Left lung (tissue), 10 donors: ENCODE measurements around the gene ADGRG6. TPM values are rescaled to one million over a fixed set of nuclear protein-coding genes. Genes with fewer than 3 reads are reported as not detected.

Experiments
- ATAC-seq: fragments of 200-7000 bp; cut with Tn5 transposase; one replicate; pipeline ENCODE4 v1.9.1; 2020; ENCODE audit warnings: moderate library complexity
- DNase-seq, 4 donors: peaks; one replicate each; pipeline ENCODE4 v3.0.0-alpha.2; 2013 to 2020
- H3K27ac ChIP-seq, 2 donors: fragments of 200-600 bp; sonication (generic) in 1 of 2; one replicate each; pipeline versions ENCODE4 v1.5.0 to v1.8.0; 2020 to 2021
- H3K27me3 ChIP-seq, 2 donors: fragments of 200-600 bp; sonication (generic) in 1 of 2; one replicate each; pipeline versions ENCODE4 v1.5.0 to v1.8.0; 2020 to 2021
- H3K36me3 ChIP-seq, 2 donors: fragments of 200-600 bp; sonication (generic) in 1 of 2; one replicate each; pipeline versions ENCODE4 v1.5.0 to v1.8.0; 2020 to 2021
- H3K4me1 ChIP-seq, 2 donors: fragments of 200-600 bp; one replicate each; pipeline ENCODE4 v1.8.0; 2021
- H3K4me3 ChIP-seq, 2 donors: fragments of 200-600 bp; sonication (generic) in 1 of 2; one replicate each; pipeline versions ENCODE4 v1.5.0 to v1.8.0; 2020 to 2021; ENCODE audit warnings: mild to moderate bottlenecking in 1 of 2
- H3K9me3 ChIP-seq, 2 donors: fragments of 200-600 bp; sonication (generic) in 1 of 2; one replicate each; pipeline versions ENCODE4 v1.5.0 to v1.8.0; 2020 to 2021
- intact Hi-C, 2 donors: fragments of 100-400 bp; cut with DNase I; formaldehyde crosslinking; loops; one replicate each; pipeline versions ENCODE4 v1.11.2 to v1.14.2; 2022
- polyA plus RNA-seq, 6 donors: library from polyadenylated mRNA; unstranded; fragments of 120-200 nt; gene quantifications; one replicate each; pipeline ENCODE4 v1.2.1, GENCODE V29; 2013; ENCODE audit not compliant: insufficient read length in 6 of 6
- total RNA-seq, 2 donors: library from RNA; stranded (reverse); fragmentation: NEBNext Ultra II Directional; extraction: Animal tissue kit (Norgen Biotek cat#: 25700); gene quantifications; one replicate each; pipeline ENCODE4 v1.2.1, GENCODE V29; 2021
- TF ChIP-seq, protein P1 (sequence below), 2 donors: fragments of 200-600 bp; sonication (generic) in 1 of 2; IDR thresholded peaks; one replicate each; pipeline versions ENCODE4 v1.5.0 to v1.8.0; 2021; ENCODE audit warnings: antibody characterized with exemption in 2 of 2
- donor health status: DM: no; HTN: yes; CAD: no.
- donor health status: DM: no; HTN: no; CAD: no.

Gene ADGRG6
- total and polyA plus RNA-seq, 8 donors: 34.2 to 160 (median 137) TPM

DNA sequence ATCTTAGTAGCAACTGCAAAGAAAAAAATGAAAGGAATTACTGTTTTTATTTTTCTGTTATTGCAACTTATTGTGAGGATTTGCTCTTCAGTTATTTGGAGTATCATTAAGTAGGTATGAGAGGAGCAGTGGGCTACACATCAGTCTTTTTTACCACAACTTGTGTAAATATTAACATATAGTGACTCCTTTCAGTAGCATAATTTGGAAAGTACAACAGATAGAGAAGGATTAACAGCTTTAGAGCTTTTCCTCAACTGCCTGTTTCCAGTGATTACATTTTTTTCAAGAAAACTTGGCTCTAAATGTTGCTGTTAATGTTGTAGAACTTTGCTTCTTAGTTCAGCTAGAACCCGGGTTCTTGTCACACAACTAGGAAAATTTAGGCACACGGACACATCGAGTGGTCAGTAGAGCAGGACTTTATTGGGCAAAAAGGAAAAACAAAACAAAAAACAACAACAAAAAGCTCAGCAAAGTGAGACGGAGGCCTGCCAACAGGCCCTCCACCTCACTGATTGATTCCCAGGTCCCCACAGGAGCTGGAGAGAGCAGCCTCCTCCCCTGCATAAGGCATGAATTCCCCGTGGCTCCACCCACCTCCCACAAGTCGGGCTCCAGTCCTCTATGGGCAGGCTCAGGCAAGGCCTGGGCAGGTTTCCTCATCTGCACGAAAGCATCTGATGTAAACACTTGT lies 75.1 kb downstream of the ADGRG6 start:
- no peaks in the 10 kb centered on the region for H3K36me3 ChIP-seq
- H3K9me3 ChIP-seq: no peaks in the 10 kb centered on the region
- peak; percentile 21 for ATAC-seq
- no peak overlapping the region for H3K4me3 ChIP-seq
- TF ChIP-seq, protein P1, sequence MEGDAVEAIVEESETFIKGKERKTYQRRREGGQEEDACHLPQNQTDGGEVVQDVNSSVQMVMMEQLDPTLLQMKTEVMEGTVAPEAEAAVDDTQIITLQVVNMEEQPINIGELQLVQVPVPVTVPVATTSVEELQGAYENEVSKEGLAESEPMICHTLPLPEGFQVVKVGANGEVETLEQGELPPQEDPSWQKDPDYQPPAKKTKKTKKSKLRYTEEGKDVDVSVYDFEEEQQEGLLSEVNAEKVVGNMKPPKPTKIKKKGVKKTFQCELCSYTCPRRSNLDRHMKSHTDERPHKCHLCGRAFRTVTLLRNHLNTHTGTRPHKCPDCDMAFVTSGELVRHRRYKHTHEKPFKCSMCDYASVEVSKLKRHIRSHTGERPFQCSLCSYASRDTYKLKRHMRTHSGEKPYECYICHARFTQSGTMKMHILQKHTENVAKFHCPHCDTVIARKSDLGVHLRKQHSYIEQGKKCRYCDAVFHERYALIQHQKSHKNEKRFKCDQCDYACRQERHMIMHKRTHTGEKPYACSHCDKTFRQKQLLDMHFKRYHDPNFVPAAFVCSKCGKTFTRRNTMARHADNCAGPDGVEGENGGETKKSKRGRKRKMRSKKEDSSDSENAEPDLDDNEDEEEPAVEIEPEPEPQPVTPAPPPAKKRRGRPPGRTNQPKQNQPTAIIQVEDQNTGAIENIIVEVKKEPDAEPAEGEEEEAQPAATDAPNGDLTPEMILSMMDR (IDR thresholded peaks at IDR 0.05): no peak
- peak in 1 of 4 donors; percentile 19 for DNase-seq
- no peaks in the 10 kb centered on the region for H3K27me3 ChIP-seq
- peaks cover 12 to 29% of the 10 kb centered on the region in 2 donors for H3K4me1 ChIP-seq
- intact Hi-C loops: no loop called here
- peak overlapping the region in 1 of 2 donors; percentile 14 for H3K27ac ChIP-seq

DNA sequence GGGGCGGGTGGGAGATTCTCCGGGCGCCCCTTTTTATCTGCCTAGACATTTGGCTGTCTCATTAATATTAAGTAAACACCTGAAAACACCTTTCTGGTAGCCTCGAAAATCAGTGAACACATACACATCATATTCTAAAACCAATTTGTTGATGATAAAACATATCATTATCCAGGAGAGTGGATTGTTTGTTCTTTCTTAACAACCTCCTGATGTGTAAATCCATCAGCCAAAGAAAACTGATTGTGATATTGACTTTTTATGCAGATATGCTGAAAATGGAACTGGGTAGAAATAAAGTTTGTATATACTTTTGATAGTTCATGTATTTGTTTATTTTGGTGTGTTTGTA lies 75.7 kb downstream of the ADGRG6 start:
- TF ChIP-seq, protein P1 (IDR thresholded peaks at IDR 0.05): no peak
- Histone ChIP-seq H3K4me1 (peaks cover 12 to 29% of the 10 kb centered on the region in 2 donors), H3K36me3 (no peaks in the 10 kb centered on the region), H3K9me3 (no peaks in the 10 kb centered on the region), H3K27me3 (no peaks in the 10 kb centered on the region), H3K27ac (peak overlapping the region in 1 of 2 donors; percentile 14), H3K4me3 (no peak overlapping the region)
- no peak for ATAC-seq
- no peak for DNase-seq
- intact Hi-C loops: no loop called here

DNA sequence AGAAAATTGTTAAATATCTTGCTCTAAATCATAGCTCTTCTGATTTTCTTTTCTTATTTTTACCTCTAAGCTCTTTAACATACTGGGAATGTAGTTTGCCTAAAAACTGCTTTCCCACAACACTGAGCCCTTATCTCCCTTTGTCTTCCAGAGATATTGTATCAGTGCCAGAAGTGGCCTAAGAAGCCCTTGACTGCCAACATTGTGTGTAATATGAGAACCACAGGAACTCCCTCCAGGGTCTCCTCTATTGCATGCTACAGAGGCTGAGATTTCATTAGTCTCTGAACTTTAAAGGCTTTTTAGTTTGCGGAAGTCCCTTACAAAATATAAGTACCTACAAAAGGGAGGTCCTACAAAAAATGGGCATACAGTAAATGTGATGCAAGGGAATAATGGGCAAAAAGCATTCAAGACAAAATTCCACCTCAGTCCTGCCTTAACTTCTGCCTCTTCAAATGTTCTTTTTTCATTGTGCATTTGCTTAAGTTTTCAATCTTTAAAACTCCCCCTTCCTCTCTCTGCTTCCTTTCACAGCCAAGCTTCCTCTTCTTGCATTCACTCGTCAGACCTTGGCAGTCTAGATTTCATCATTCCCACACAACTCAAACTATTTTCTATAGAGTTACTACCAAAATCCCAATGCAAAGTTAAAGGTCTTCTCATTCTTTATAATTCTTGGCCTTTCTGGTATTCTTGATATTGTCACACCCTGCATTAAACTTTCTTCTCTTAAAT lies 76.5 kb downstream of the ADGRG6 start:
- Histone ChIP-seq H3K4me1 (peaks cover 12 to 29% of the 10 kb centered on the region in 2 donors), H3K36me3 (no peaks in the 10 kb centered on the region), H3K9me3 (no peaks in the 10 kb centered on the region), H3K4me3 (no peak overlapping the region), H3K27me3 (no peaks in the 10 kb centered on the region), H3K27ac (peak overlapping the region; percentile 7 to 14)
- intact Hi-C loops: no loop called here
- peak; percentile 70 for ATAC-seq
- DNase-seq: peak in 2 of 4 donors; percentile 83 to 92
- TF ChIP-seq, protein P1 (IDR thresholded peaks at IDR 0.05): no peak

DNA sequence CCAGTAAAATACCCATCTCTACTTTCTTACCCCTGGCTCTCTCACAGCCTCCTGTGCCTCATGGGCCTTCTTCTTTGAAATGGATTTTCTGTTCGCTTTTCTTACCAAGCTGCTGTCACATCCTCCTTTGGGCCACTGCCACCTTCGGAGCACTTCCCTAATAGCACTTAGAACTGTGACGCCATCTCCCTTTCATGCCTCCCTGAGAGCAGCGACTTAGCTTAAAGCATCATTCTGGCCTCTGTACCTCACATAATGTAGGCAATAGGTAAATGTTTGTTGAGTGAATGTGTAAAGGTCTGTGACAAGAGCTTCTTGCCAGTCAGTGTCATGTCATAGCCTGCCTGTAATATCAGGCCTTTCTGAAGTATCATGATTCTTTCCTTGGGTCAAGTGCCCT lies 78.8 kb downstream of the ADGRG6 start:
- TF ChIP-seq, protein P1 (IDR thresholded peaks at IDR 0.05): no peak
- no peak for ATAC-seq
- Histone ChIP-seq H3K9me3 (no peaks in the 10 kb centered on the region), H3K4me3 (no peak overlapping the region), H3K4me1 (peaks cover 12 to 28% of the 10 kb centered on the region in 2 donors), H3K27me3 (no peaks in the 10 kb centered on the region), H3K36me3 (no peaks in the 10 kb centered on the region), H3K27ac (no peak overlapping the region)
- DNase-seq: no peak
- intact Hi-C loops: loop anchor here in 1 of 2 donors (10.0 kb wide), 1 partner anchor 226 kb away; no protein-coding TSS in a partner anchor

DNA sequence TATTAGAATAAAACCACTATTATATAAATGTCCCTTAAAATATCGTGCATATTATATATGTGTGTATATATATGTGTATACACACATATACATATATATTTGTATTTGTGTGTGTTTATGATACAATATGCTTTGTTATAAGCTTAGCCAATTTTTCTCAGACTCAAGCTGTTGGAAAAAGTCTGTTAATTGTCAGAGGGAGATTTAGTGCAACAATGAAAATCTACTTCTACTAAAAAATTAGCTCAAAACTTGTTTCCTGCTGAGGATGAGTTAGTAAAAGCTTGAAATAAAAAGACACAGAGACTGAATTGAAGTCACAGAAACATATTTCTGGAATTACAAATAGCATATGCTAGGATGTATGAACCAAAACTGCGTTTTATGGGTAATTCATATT lies 79.4 kb downstream of the ADGRG6 start:
- peaks cover 12 to 22% of the 10 kb centered on the region in 2 donors for H3K4me1 ChIP-seq
- TF ChIP-seq, protein P1 (IDR thresholded peaks at IDR 0.05): no peak
- no peaks in the 10 kb centered on the region for H3K9me3 ChIP-seq
- no peak for ATAC-seq
- no peak overlapping the region for H3K4me3 ChIP-seq
- no peaks in the 10 kb centered on the region for H3K36me3 ChIP-seq
- DNase-seq: no peak
- no peaks in the 10 kb centered on the region for H3K27me3 ChIP-seq
- intact Hi-C loops: loop anchor here in 1 of 2 donors (10.0 kb wide), 1 partner anchor 226 kb away; no protein-coding TSS in a partner anchor
- H3K27ac ChIP-seq: no peak overlapping the region
